Glutamatergic neuron (in vitro differentiated cells): ENCODE data around the gene PTPRG. TPM values are rescaled to one million over a fixed set of nuclear protein-coding genes. Genes with fewer than 3 reads are reported as not detected.

Source experiments
- DNase-seq: peaks from one replicate; pipeline ENCODE4 v3.0.0; 2022
- H3K27ac Mint-ChIP-seq: one replicate; pipeline ENCODE4 v1.8.0; 2020; ENCODE audit warnings: mild to moderate bottlenecking, mixed read lengths, inconsistent platforms; ENCODE audit not compliant: unreplicated experiment
- H3K27me3 Mint-ChIP-seq: one replicate; pipeline ENCODE4 v1.8.0; 2020; ENCODE audit warnings: mild to moderate bottlenecking, moderate library complexity, mixed read lengths, inconsistent platforms; ENCODE audit not compliant: unreplicated experiment
- H3K36me3 Mint-ChIP-seq: one replicate; pipeline ENCODE4 v1.8.0; 2020; ENCODE audit warnings: mild to moderate bottlenecking, mixed read lengths, inconsistent platforms; ENCODE audit not compliant: unreplicated experiment
- H3K4me1 Mint-ChIP-seq: one replicate; pipeline ENCODE4 v1.8.0; 2020; ENCODE audit warnings: mild to moderate bottlenecking, low read depth, mixed read lengths, inconsistent platforms; ENCODE audit not compliant: unreplicated experiment
- H3K4me3 Mint-ChIP-seq: one replicate; pipeline ENCODE4 v1.8.0; 2020; ENCODE audit warnings: mild to moderate bottlenecking, mixed read lengths, inconsistent platforms; ENCODE audit not compliant: unreplicated experiment
- H3K9me3 Mint-ChIP-seq: one replicate; pipeline ENCODE4 v1.8.0; 2020; ENCODE audit warnings: mild to moderate bottlenecking, moderate library complexity, mixed read lengths, inconsistent platforms; ENCODE audit not compliant: unreplicated experiment
- total RNA-seq: library from RNA; stranded (reverse); fragmentation: NEBNext Ultra II Directional; extraction: Animal tissue kit (Norgen Biotek cat#: 25700); gene quantifications from one replicate; pipeline ENCODE4 v1.2.1, GENCODE V29; 2021; ENCODE audit not compliant: unreplicated experiment
- TF ChIP-seq, protein P1 (sequence below): fragments of 200-600 bp; sonication (generic); IDR thresholded peaks from one replicate; pipeline ENCODE4 v1.5.0; 2021; ENCODE audit not compliant: partially characterized antibody, unreplicated experiment

Gene PTPRG
- total RNA-seq, 1 donor from 2014 or later, result 52.1 TPM

DNA sequence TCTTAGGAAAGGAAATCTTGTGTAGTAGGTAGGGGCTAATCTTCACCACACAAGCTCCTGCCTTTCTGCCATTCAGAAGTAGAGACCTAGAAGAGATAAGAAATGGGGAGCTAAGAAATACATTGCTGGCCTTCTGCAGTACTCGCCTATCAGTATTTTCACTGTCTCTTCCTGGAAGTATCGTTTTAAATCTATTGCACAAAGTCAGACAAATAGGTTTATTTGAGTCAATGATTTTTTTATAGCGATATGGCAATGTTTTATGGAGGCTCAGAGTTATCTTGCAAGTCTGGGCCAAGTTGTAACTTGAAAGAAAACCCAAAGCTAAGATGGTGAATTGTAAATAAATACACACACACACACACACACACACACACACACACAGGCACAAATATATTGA, 103.8 kb downstream of the PTPRG start:
- Mint-ChIP-seq H3K27me3 (no peaks in the 10 kb centered on the region), H3K36me3 (peaks cover 7% of the 10 kb centered on the region), H3K27ac (no peak overlapping the region), H3K4me1 (peaks cover 39% of the 10 kb centered on the region), H3K4me3 (no peak overlapping the region), H3K9me3 (no peaks in the 10 kb centered on the region)
- TF ChIP-seq, protein P1, sequence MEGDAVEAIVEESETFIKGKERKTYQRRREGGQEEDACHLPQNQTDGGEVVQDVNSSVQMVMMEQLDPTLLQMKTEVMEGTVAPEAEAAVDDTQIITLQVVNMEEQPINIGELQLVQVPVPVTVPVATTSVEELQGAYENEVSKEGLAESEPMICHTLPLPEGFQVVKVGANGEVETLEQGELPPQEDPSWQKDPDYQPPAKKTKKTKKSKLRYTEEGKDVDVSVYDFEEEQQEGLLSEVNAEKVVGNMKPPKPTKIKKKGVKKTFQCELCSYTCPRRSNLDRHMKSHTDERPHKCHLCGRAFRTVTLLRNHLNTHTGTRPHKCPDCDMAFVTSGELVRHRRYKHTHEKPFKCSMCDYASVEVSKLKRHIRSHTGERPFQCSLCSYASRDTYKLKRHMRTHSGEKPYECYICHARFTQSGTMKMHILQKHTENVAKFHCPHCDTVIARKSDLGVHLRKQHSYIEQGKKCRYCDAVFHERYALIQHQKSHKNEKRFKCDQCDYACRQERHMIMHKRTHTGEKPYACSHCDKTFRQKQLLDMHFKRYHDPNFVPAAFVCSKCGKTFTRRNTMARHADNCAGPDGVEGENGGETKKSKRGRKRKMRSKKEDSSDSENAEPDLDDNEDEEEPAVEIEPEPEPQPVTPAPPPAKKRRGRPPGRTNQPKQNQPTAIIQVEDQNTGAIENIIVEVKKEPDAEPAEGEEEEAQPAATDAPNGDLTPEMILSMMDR, result no peak
- DNase-seq, result no peak

DNA sequence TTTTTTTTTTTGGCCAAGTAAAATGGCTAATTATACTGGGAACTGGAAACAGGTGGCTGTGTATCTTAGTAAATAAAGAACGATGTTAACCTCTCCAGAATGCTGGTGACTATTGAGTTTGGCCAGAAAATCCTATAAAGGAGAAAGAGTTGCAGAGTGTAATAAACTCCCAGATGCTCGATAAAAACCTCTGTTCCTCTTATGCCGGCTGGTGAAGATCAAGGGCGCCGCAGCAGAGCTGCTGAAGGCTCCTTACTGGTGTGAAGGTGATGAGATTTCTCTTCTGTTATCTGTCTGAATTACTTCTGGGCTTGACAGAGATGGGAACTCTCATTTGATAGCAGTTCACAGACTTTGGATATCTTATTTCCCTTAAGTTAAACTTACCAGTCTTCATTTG, 104.6 kb downstream of the PTPRG start:
- Mint-ChIP-seq H3K9me3 (no peaks in the 10 kb centered on the region), H3K4me1 (peaks cover 47% of the 10 kb centered on the region)

DNA sequence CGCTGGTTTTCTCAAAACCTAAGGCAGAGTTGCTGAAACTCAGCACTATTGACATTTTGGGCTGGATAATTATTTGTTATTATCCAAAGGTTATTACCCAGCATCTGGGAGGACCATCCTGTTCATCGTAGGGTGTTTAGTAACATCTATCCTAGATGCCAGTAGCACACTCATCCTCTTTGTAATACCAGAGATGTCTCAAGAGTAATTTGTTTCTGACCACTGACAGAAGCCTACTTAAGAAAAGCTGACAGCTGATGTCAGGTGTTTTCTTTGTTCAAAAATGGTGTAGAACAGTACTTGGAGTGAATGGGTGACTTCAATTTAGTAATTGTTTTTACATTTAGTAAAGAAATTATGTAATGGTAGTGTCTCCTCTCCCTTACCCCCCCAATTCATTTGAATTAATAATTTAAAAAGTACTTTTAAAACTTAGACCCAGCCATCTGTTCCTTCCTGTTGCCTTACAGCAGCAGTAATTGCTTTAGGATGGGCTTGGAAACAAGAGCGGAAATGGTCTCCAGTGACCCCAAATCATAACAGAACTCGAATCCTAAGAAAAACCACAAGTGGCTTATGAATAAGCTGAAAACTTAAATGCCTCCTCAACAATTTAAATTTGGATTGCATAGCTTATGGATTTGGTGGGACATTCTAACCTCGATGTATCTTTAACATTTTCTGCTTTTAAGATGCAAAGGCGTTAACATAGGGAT, 105.4 kb downstream of the PTPRG start:
- TF ChIP-seq, protein P1, result no peak
- no peaks in the 10 kb centered on the region for H3K27me3 Mint-ChIP-seq
- peaks cover 7% of the 10 kb centered on the region for H3K36me3 Mint-ChIP-seq
- peak overlapping the region; percentile 25 for H3K4me3 Mint-ChIP-seq
- H3K27ac Mint-ChIP-seq, result peak overlapping the region; percentile 80
- no peaks in the 10 kb centered on the region for H3K9me3 Mint-ChIP-seq
- no peak for DNase-seq
- peaks cover 49% of the 10 kb centered on the region for H3K4me1 Mint-ChIP-seq

More for the DNA sequence above, 104.6 kb downstream of the PTPRG start:
- no peaks in the 10 kb centered on the region for H3K27me3 Mint-ChIP-seq
- DNase-seq, result no peak
- TF ChIP-seq, protein P1, result no peak
- H3K27ac Mint-ChIP-seq, result peak overlapping the region; percentile 80
- no peak overlapping the region for H3K4me3 Mint-ChIP-seq
- peaks cover 7% of the 10 kb centered on the region for H3K36me3 Mint-ChIP-seq

DNA sequence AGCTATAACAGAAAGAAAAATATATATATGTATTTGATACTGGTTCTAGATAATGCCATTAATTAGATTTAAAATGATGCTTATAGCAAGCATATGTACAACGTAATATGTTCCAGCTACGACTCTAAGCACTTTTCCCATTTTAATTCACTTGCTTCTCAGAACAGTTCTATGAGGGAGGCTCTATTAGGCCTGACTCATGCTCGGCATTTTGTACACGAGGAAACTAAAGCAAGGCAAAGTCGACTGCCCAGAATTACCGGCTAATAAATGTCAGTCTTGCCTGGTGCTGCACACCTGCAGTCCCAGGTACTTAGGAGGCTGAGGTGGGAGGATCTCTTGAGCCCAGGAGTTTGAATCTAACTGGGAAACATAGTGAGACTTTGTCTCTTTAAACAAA, 106.0 kb downstream of the PTPRG start:
- H3K4me3 Mint-ChIP-seq, result no peak overlapping the region
- peaks cover 49% of the 10 kb centered on the region for H3K4me1 Mint-ChIP-seq
- TF ChIP-seq, protein P1, result no peak
- peaks cover 5% of the 10 kb centered on the region for H3K36me3 Mint-ChIP-seq
- no peaks in the 10 kb centered on the region for H3K9me3 Mint-ChIP-seq
- H3K27ac Mint-ChIP-seq, result peak overlapping the region; percentile 59
- DNase-seq, result no peak
- no peaks in the 10 kb centered on the region for H3K27me3 Mint-ChIP-seq

DNA sequence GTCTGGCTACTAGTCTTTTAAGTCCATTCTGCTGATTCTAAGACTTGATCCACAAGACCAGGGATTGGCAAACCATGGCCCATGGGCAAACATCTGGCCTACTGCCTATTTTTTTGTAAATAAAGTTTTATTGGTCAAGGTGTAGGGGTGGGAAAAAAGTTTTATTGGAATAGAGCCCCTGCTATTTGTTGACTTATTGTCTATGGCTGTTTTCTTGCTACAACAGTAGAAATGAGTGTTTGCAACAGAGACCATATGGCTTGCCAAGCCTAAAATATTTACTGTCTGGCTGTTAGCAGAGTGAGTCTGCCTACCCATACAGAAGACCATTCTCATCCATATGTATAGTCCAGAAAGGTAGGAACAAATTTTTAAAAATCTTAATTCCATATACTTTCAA, 106.4 kb downstream of the PTPRG start:
- peak overlapping the region; percentile 28 for H3K27ac Mint-ChIP-seq
- H3K36me3 Mint-ChIP-seq, result peaks cover 1% of the 10 kb centered on the region
- DNase-seq, result no peak
- H3K27me3 Mint-ChIP-seq, result no peaks in the 10 kb centered on the region
- TF ChIP-seq, protein P1, result no peak
- H3K9me3 Mint-ChIP-seq, result no peaks in the 10 kb centered on the region
- no peak overlapping the region for H3K4me3 Mint-ChIP-seq
- H3K4me1 Mint-ChIP-seq, result peaks cover 49% of the 10 kb centered on the region
